GM12878 (cell line): ENCODE data around the gene COMMD1. TPM values are rescaled to one million over a fixed set of nuclear protein-coding genes. Genes with fewer than 3 reads are reported as not detected.

Source experiments
- ATAC-seq: fragments of 200-7000 bp; cut with Tn5 transposase; 3 replicates; pipeline ENCODE4 v1.9.1; 2020; ENCODE audit warnings: mild to moderate bottlenecking, moderate library complexity
- BruUV-seq: library from RNA; stranded (reverse); fragments of 400-500 nt; replicated peaks from 2 replicates; lab custom pipeline; 2021; lab: Mats Ljungman, UMichigan
- CTCF ChIA-PET: fragments of 300-600 bp; sonication (Branson Sonifier 250); formaldehyde crosslinking; extraction: SDS; loops from one replicate; lab custom pipeline; 2021; ENCODE audit warnings: inconsistent platforms; lab: Yijun Ruan, JAX
- POLR2A ChIA-PET: fragments of 350-600 bp; formaldehyde crosslinking; extraction: SDS; loops from one replicate; lab custom pipeline; 2021; ENCODE audit warnings: inconsistent platforms; lab: Charles Lee
- RAD21 ChIA-PET: fragments of 300-600 bp; sonication (Branson Sonifier 250); formaldehyde crosslinking; loops from one replicate; lab custom pipeline; 2023; ENCODE audit warnings: antibody characterized with exemption; ENCODE audit not compliant: unreplicated experiment; lab: Charles Lee
- SMC1A ChIA-PET: fragments of 300-600 bp; sonication (Branson Sonifier 250); formaldehyde crosslinking; loops from one replicate; lab custom pipeline; 2023; ENCODE audit not compliant: unreplicated experiment, uncharacterized antibody; lab: Charles Lee
- DNase-seq: peaks from one replicate; pipeline ENCODE4 v3.0.0-alpha.2; 2011; ENCODE audit warnings: low read depth, low spot score
- FAIRE-seq: peaks from 3 replicates; lab custom pipeline; 2011; peaks lifted over from hg19 to GRCh38; lab: Jason Lieb, UNC
- H2AFZ ChIP-seq: 2 replicates; pipeline ENCODE4 v1.6.0; 2011; ENCODE audit warnings: low read depth, low read length, control low read depth; ENCODE audit not compliant: control insufficient read depth
- H3K27ac ChIP-seq: 2 replicates; pipeline ENCODE4 v1.5.1; 2011; ENCODE audit warnings: control low read depth; ENCODE audit not compliant: control insufficient read depth, insufficient read depth
- H3K27me3 ChIP-seq, 2 experiments: replicated peaks in 1 of 2; 2 replicates each; pipeline versions ENCODE4 v1.6.0 to v1.6.1; 2011; ENCODE audit warnings: low read length in 1 of 2; ENCODE audit not compliant: control insufficient read depth in 2 of 2, insufficient read depth in 2 of 2
- H3K36me3 ChIP-seq, 2 experiments: 2 replicates each; pipeline ENCODE4 v1.5.1; 2011; ENCODE audit warnings: low read length in 1 of 2; ENCODE audit not compliant: control insufficient read depth in 2 of 2, insufficient read depth in 2 of 2
- H3K4me1 ChIP-seq: 2 replicates; pipeline ENCODE4 v1.6.1; 2011; ENCODE audit warnings: mild to moderate bottlenecking, low read length, moderate library complexity, mixed read lengths; ENCODE audit not compliant: control insufficient read depth, insufficient read depth
- H3K4me2 ChIP-seq: 2 replicates; pipeline ENCODE4 v1.6.0; 2011; ENCODE audit warnings: control low read depth; ENCODE audit not compliant: control insufficient read depth, insufficient read depth
- H3K4me3 ChIP-seq: fragments of 200-600 bp; sonication (generic); 2 replicates; pipeline ENCODE4 v1.5.1; 2016
- H3K79me2 ChIP-seq: 2 replicates; pipeline ENCODE4 v1.6.0; 2011; ENCODE audit warnings: low read length; ENCODE audit not compliant: control insufficient read depth, insufficient read depth
- H3K9ac ChIP-seq: 2 replicates; pipeline ENCODE4 v1.8.0; 2011; ENCODE audit warnings: low read length, control low read depth, mixed read lengths; ENCODE audit not compliant: control insufficient read depth, insufficient read depth
- H3K9me3 ChIP-seq: replicated peaks from 3 replicates; pipeline ENCODE4 v1.5.1; 2011; ENCODE audit warnings: mild to moderate bottlenecking, low read length; ENCODE audit not compliant: control insufficient read depth, insufficient read depth
- H4K20me1 ChIP-seq: 2 replicates; pipeline ENCODE4 v1.6.0; 2011; ENCODE audit not compliant: control insufficient read depth, insufficient read depth
- EED ChIP-seq: sonication (generic); IDR thresholded peaks from 2 replicates; pipeline ENCODE4 v1.6.1; 2016; ENCODE audit warnings: antibody characterized with exemption, low read depth
- ETV6 ChIP-seq, 2 experiments: fragments of 450-650 bp in 1 of 2; IDR thresholded peaks in 1 of 2; conservative IDR thresholded peaks in 1 of 2; 2 replicates each; pipeline ENCODE4 v1.6.1; 2014; ENCODE audit warnings: antibody characterized with exemption in 1 of 2, borderline replicate concordance in 1 of 2, low read depth in 1 of 2, mild to moderate bottlenecking in 1 of 2, moderate library complexity in 1 of 2
- GABPA ChIP-seq: IDR thresholded peaks from 2 replicates; pipeline ENCODE4 v1.6.1; 2014; ENCODE audit warnings: antibody characterized with exemption, low read depth, mild to moderate bottlenecking, inconsistent platforms
- HDAC2 ChIP-seq: fragments of 200-600 bp; sonication (generic); IDR thresholded peaks from 2 replicates; pipeline ENCODE4 v1.6.1; 2017
- HDAC6 ChIP-seq: fragments of 200-600 bp; sonication (generic); IDR thresholded peaks from one replicate; pipeline ENCODE4 v1.8.0; 2017; ENCODE audit warnings: antibody characterized with exemption; ENCODE audit not compliant: unreplicated experiment
- HDGF ChIP-seq: fragments of 450-650 bp; IDR thresholded peaks from 2 replicates; pipeline ENCODE4 v1.6.1; 2016; ENCODE audit warnings: antibody characterized with exemption
- IKZF1 ChIP-seq: fragments of 450-650 bp; conservative IDR thresholded peaks from 2 replicates; pipeline ENCODE4 v1.6.1; 2017; ENCODE audit warnings: antibody characterized with exemption, mild to moderate bottlenecking
- JUND ChIP-seq: IDR thresholded peaks from 2 replicates; pipeline ENCODE4 v1.6.1; 2012; ENCODE audit warnings: low read depth, mild to moderate bottlenecking, low read length, improper control_type of control experiment, moderate library complexity
- POLR2A ChIP-seq: IDR thresholded peaks from 2 replicates; pipeline ENCODE4 v1.6.1; 2011; ENCODE audit warnings: low read depth, mild to moderate bottlenecking, low read length
- POLR2AphosphoS5 ChIP-seq: IDR thresholded peaks from 2 replicates; pipeline ENCODE4 v1.6.1; 2011; ENCODE audit warnings: mild to moderate bottlenecking, low read length, inconsistent platforms
- POU2F2 ChIP-seq: IDR thresholded peaks from 3 replicates; pipeline ENCODE4 v1.6.1; 2011; ENCODE audit warnings: low read depth, mild to moderate bottlenecking, low read length, borderline replicate concordance
- SREBF1 ChIP-seq: IDR thresholded peaks from 2 replicates; pipeline ENCODE4 v1.6.1; 2012; ENCODE audit warnings: mild to moderate bottlenecking, low read length
- STAT1 ChIP-seq: fragments of 450-650 bp; conservative IDR thresholded peaks from 2 replicates; pipeline ENCODE4 v1.6.1; 2014; ENCODE audit warnings: antibody characterized with exemption, mild to moderate bottlenecking
- TBL1XR1 ChIP-seq: IDR thresholded peaks from 2 replicates; pipeline ENCODE4 v1.6.1; 2012; ENCODE audit warnings: low read depth, low read length, improper control_type of control experiment
- WGBS: methylation state at CpG from one replicate; pipeline ENCODE4 v1.1.6; 2016; ENCODE audit warnings: low lambda C conversion rate; ENCODE audit not compliant: insufficient replicate concordance, insufficient coverage; ENCODE audit errors: missing lambda C conversion rate; 5-methylcytosine and 5-hydroxymethylcytosine counted together
- in situ Hi-C: fragments of 300-500 bp; cut with MboI; formaldehyde crosslinking; loops from 9 replicates; pipeline ENCODE4 v1.14.3; 2018; ENCODE audit warnings: mixed read lengths
- intact Hi-C: fragments of 100-400 bp; cut with micrococcal nuclease; formaldehyde crosslinking; loops from one replicate; pipeline ENCODE4 v1.14.2; 2022; ENCODE audit not compliant: unreplicated experiment
- polyA plus RNA-seq, 11 experiments: library from polyadenylated mRNA; depleted of rRNA in 4 of 11; unstranded in 6 of 11; stranded (reverse) in 5 of 11; fragments of >200 nt; fragmentation: Nextera tagmentation in 4 of 11; fragmentation: Illumina TruSeq in 1 of 11; extraction: Ambion mirVana in 4 of 11; extraction: Trizol in 1 of 11; gene quantifications; 1 replicate in 1 of 11; 2 replicates in 10 of 11; pipeline versions ENCODE4 v1.2.1 to v1.2.3, GENCODE V29; 2011 to 2016; ENCODE audit warnings: inconsistent platforms in 2 of 11, missing spikeins in 2 of 11, low read depth in 1 of 11
- total RNA-seq, 4 experiments: library from RNA; depleted of rRNA in 3 of 4; stranded (reverse); fragments of >200 nt in 3 of 4; fragmentation: Illumina TruSeq in 1 of 4; extraction: Trizol in 1 of 4; gene quantifications; 2 replicates each; pipeline versions ENCODE4 v1.2.1 to v1.2.3, GENCODE V29; 2013 to 2021
- TF ChIP-seq, protein P1 (sequence below): IDR thresholded peaks from 2 replicates; pipeline ENCODE4 v1.6.1; 2012; ENCODE audit warnings: low read depth, low read length, improper control_type of control experiment
- TF ChIP-seq, protein P2 (sequence below): IDR thresholded peaks from 2 replicates; pipeline ENCODE4 v1.6.1; 2012; ENCODE audit warnings: improper control_type of control experiment, low read depth, low read length; ENCODE audit not compliant: insufficient replicate concordance

The COMMD1 gene
- total and polyA plus RNA-seq, 10 of the 15 experiments (the other 5 are each of a cell fraction or from before 2014, with no cell fraction given) = 39.7 to 210 (median 53.7) TPM

DNA sequence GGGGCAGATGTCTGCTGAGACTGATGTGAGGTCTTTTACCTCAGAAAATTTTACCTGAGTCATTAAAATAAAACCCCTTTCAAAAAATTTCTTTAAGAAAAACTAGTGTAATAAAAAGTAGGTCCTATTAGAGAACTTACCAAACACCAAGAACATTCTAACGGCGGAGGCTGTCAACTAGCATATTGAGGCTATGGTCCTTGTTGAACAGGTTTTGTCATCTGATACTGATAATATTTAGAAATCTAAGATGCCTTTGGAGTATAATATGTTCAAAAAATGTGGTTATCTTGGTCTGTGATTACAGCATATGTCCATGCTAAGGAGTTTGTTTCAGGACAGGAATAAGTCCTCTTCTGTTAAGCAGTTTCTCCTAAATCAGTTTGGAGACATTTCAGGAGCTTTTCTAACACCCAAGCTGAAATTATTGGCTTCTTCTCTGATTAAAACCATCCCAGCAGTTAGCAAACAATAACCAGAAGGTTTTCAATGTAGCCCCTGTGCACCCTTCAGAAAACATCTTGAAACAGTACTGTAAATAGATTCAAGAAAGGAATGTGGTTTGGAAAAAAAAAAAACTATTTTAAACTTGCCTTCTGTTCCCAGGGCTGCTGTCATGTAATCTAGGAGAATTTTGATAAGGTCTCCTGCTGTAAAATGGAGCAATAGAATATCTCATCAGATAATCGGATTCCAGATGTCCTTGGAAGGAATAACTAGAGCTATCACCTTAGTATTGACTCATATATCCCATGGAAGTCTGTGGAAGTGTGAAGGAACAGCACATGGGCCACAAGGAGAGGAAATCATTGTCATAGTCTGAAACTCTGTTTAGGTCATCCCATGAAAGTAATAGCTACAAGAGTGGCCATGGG is 231.7 kb downstream of the COMMD1 start:
- Histone ChIP-seq H3K79me2 (peaks cover 8% of the 10 kb centered on the region), H3K27me3 (no peaks in the 10 kb centered on the region), H2AFZ (no peak overlapping the region; the same call in 1 of the 2 replicates), H3K4me3 (no peak overlapping the region), H3K9me3 (no peaks in the 10 kb centered on the region), H3K9ac (no peak overlapping the region), H3K36me3 (no peaks in the 10 kb centered on the region), H3K4me2 (no peak overlapping the region), H4K20me1 (no peaks in the 10 kb centered on the region), H3K27ac (peak overlapping the region; percentile 26; the same call in 1 of the 2 replicates), H3K4me1 (peaks cover 40% of the 10 kb centered on the region)
- ChIA-PET POLR2A (interaction anchor here (0.5 to 1.6 kb wide), 3 partner anchors 127 to 1733 kb away, joined by 3 to 5 read pairs (median 3); no protein-coding TSS in a partner anchor), RAD21 (no interaction called here), CTCF (interaction anchor here (0.7 to 1.6 kb wide), 4 partner anchors 26 to 63 kb away, joined by 3 to 5 read pairs (median 3); no protein-coding TSS in a partner anchor), SMC1A (interaction anchor here (0.6 to 6.4 kb wide), 9 partner anchors 8 to 177 kb away, joined by 3 to 41 read pairs (median 4); no protein-coding TSS in a partner anchor)
- BruUV-seq = no TSS peak
- intact Hi-C loops = no loop called here
- FAIRE-seq (no peak), DNase-seq (no peak), ATAC-seq (no peak)
- 97% methylated on average over 3 of the region's 3 CpGs for WGBS
- in situ Hi-C loops = no loop called here
- TF ChIP-seq JUND = no peak
- TF ChIP-seq, protein P1, sequence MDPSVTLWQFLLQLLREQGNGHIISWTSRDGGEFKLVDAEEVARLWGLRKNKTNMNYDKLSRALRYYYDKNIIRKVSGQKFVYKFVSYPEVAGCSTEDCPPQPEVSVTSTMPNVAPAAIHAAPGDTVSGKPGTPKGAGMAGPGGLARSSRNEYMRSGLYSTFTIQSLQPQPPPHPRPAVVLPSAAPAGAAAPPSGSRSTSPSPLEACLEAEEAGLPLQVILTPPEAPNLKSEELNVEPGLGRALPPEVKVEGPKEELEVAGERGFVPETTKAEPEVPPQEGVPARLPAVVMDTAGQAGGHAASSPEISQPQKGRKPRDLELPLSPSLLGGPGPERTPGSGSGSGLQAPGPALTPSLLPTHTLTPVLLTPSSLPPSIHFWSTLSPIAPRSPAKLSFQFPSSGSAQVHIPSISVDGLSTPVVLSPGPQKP = no peak
- TF ChIP-seq POLR2AphosphoS5 = no peak
- no peak for TF ChIP-seq ETV6 (conservative IDR thresholded peaks at IDR 0.05 in 1 of 2, IDR thresholded peaks at IDR 0.05 in 1 of 2; ENCODE audit: borderline replicate concordance in 1 of 2, low read depth in 1 of 2)
- TF ChIP-seq EED = no peak
- TF ChIP-seq POLR2A = no peak
- no peak for TF ChIP-seq HDAC2
- TF ChIP-seq TBL1XR1 = no peak
- no peak for TF ChIP-seq IKZF1
- no peak for TF ChIP-seq HDGF
- TF ChIP-seq, protein P2, sequence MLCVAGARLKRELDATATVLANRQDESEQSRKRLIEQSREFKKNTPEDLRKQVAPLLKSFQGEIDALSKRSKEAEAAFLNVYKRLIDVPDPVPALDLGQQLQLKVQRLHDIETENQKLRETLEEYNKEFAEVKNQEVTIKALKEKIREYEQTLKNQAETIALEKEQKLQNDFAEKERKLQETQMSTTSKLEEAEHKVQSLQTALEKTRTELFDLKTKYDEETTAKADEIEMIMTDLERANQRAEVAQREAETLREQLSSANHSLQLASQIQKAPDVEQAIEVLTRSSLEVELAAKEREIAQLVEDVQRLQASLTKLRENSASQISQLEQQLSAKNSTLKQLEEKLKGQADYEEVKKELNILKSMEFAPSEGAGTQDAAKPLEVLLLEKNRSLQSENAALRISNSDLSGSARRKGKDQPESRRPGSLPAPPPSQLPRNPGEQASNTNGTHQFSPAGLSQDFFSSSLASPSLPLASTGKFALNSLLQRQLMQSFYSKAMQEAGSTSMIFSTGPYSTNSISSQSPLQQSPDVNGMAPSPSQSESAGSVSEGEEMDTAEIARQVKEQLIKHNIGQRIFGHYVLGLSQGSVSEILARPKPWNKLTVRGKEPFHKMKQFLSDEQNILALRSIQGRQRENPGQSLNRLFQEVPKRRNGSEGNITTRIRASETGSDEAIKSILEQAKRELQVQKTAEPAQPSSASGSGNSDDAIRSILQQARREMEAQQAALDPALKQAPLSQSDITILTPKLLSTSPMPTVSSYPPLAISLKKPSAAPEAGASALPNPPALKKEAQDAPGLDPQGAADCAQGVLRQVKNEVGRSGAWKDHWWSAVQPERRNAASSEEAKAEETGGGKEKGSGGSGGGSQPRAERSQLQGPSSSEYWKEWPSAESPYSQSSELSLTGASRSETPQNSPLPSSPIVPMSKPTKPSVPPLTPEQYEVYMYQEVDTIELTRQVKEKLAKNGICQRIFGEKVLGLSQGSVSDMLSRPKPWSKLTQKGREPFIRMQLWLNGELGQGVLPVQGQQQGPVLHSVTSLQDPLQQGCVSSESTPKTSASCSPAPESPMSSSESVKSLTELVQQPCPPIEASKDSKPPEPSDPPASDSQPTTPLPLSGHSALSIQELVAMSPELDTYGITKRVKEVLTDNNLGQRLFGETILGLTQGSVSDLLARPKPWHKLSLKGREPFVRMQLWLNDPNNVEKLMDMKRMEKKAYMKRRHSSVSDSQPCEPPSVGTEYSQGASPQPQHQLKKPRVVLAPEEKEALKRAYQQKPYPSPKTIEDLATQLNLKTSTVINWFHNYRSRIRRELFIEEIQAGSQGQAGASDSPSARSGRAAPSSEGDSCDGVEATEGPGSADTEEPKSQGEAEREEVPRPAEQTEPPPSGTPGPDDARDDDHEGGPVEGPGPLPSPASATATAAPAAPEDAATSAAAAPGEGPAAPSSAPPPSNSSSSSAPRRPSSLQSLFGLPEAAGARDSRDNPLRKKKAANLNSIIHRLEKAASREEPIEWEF = no peak
- no peak for TF ChIP-seq STAT1
- TF ChIP-seq POU2F2 = no peak
- no peak for TF ChIP-seq HDAC6
- no peak for TF ChIP-seq GABPA
- TF ChIP-seq SREBF1 = no peak
